Neural progenitor cell (in vitro differentiated cells): ENCODE results near the gene UBE3C.

Source experiments
- CTCF ChIP-seq: fragments of 200-600 bp; sonication (generic); IDR thresholded peaks from 2 replicates; pipeline ENCODE4 v1.5.1; 2017; ENCODE audit warnings: antibody characterized with exemption, mild to moderate bottlenecking
- EZH2 ChIP-seq: fragments of 200-600 bp; sonication (generic); IDR thresholded peaks from 2 replicates; pipeline ENCODE4 v1.6.1; 2017; ENCODE audit warnings: antibody characterized with exemption, mild to moderate bottlenecking, moderate library complexity
- EZH2phosphoT487 ChIP-seq: fragments of 200-600 bp; sonication (generic); IDR thresholded peaks from 2 replicates; pipeline ENCODE4 v1.6.1; 2017; ENCODE audit warnings: antibody characterized with exemption

- TF ChIP-seq CTCF (no peak), EZH2 (no peak), EZH2phosphoT487 (no peak)
Measured at GRCh38 chr7:157183832-157184231, 45.1 kb downstream of the UBE3C start.
